B cell (primary cell): ENCODE data around the gene TBX21. TPM values are rescaled to one million over a fixed set of nuclear protein-coding genes. Genes with fewer than 3 reads are reported as not detected.

ENCODE experiments used
- ATAC-seq: fragments of 200-7000 bp; cut with Tn5 transposase; one replicate; pipeline ENCODE4 v1.10.0; 2021; ENCODE audit warnings: low read depth, mild to moderate bottlenecking, moderate number of reproducible peaks, moderate library complexity
- CTCF ChIA-PET: fragments of 350-600 bp; sonication (Branson Sonifier 250); formaldehyde crosslinking; loops from one replicate; lab custom pipeline; 2021; ENCODE audit warnings: antibody characterized with exemption, inconsistent platforms; lab: Charles Lee
- POLR2A ChIA-PET: fragments of 350-600 bp; sonication (Branson Sonifier 250); formaldehyde crosslinking; loops from one replicate; lab custom pipeline; 2021; ENCODE audit warnings: antibody characterized with exemption; lab: Charles Lee
- DNase-seq: peaks from one replicate; pipeline ENCODE4 v3.0.0; 2013
- H2AFZ ChIP-seq: 2 replicates; pipeline ENCODE4 v1.6.1; 2012; ENCODE audit warnings: mild to moderate bottlenecking, low read depth, low read length; ENCODE audit not compliant: insufficient read depth, poor library complexity, severe bottlenecking
- H3K27ac ChIP-seq, 2 donors: 1 replicate in 1 of 2; 2 replicates in 1 of 2; pipeline ENCODE4 v1.5.1; 2012 to 2013; ENCODE audit warnings: low read length in 2 of 2, mild to moderate bottlenecking in 2 of 2, moderate library complexity in 1 of 2
- H3K27me3 ChIP-seq, 4 experiments: fragments of 200-600 bp in 1 of 4; sonication (generic) in 1 of 4; replicated peaks in 1 of 4; 1 replicate in 2 of 4; 2 replicates in 2 of 4; pipeline versions ENCODE4 v1.6.1 to v1.7.0; 2013 to 2016; ENCODE audit warnings: low read length in 3 of 4, mild to moderate bottlenecking in 2 of 4, mixed read lengths in 1 of 4, moderate library complexity in 1 of 4; ENCODE audit not compliant: insufficient read depth in 4 of 4, control insufficient read depth in 3 of 4; ENCODE audit errors: control extremely low read depth in 1 of 4
- H3K36me3 ChIP-seq, 2 experiments: replicated peaks in 1 of 2; 1 replicate in 1 of 2; 2 replicates in 1 of 2; pipeline versions ENCODE4 v1.6.1 to v1.7.1; 2013; ENCODE audit warnings: low read length in 1 of 2; ENCODE audit not compliant: insufficient read depth in 2 of 2, control insufficient read depth in 1 of 2; ENCODE audit errors: control extremely low read depth in 1 of 2, extremely low read depth in 1 of 2
- H3K4me1 ChIP-seq, 2 donors: fragments of 200-600 bp in 1 of 2; sonication (generic) in 1 of 2; 1 replicate in 1 of 2; 2 replicates in 1 of 2; pipeline versions ENCODE4 v1.5.1 to v1.6.1; 2013 to 2017; ENCODE audit warnings: low read length in 2 of 2; ENCODE audit not compliant: control insufficient read depth in 2 of 2, insufficient read depth in 2 of 2
- H3K4me2 ChIP-seq: replicated peaks from 2 replicates; pipeline ENCODE3; 2012; ENCODE audit warnings: mild to moderate bottlenecking, low read depth, low read length; ENCODE audit not compliant: poor library complexity, severe bottlenecking
- H3K4me3 ChIP-seq, 5 experiments: fragments of 200-600 bp in 1 of 5; sonication (generic) in 1 of 5; 1 replicate in 3 of 5; 2 replicates in 2 of 5; pipeline versions ENCODE4 v1.5.1 to v1.7.0; 2011 to 2016; ENCODE audit warnings: low read length in 4 of 5, mild to moderate bottlenecking in 4 of 5, low read depth in 2 of 5, control low read depth in 1 of 5, moderate library complexity in 1 of 5; ENCODE audit not compliant: insufficient read depth in 1 of 5; ENCODE audit errors: control extremely low read depth in 1 of 5, extremely low read depth in 1 of 5
- H3K79me2 ChIP-seq: fragments of 200-600 bp; sonication (generic); one replicate; pipeline ENCODE4 v1.6.0; 2016; ENCODE audit warnings: low read length; ENCODE audit not compliant: control insufficient read depth, insufficient read depth
- H3K9ac ChIP-seq: fragments of 200-600 bp; sonication (generic); 2 replicates; pipeline ENCODE4 v1.6.1; 2017; ENCODE audit warnings: mild to moderate bottlenecking, low read length, moderate library complexity
- H3K9me3 ChIP-seq, 3 donors: one replicate each; pipeline versions ENCODE4 v1.6.1 to v1.7.1; 2013; ENCODE audit warnings: low read length in 2 of 3; ENCODE audit not compliant: control insufficient read depth in 2 of 3, insufficient read depth in 1 of 3; ENCODE audit errors: control extremely low read depth in 1 of 3
- H4K20me1 ChIP-seq: 2 replicates; pipeline ENCODE4 v1.6.0; 2012; ENCODE audit warnings: mild to moderate bottlenecking, low read length; ENCODE audit not compliant: insufficient read depth, control insufficient read depth, poor library complexity, severe bottlenecking
- H3K27ac Mint-ChIP-seq: one replicate; pipeline ENCODE4 v1.8.0; 2021; ENCODE audit warnings: mixed read lengths
- H3K27me3 Mint-ChIP-seq: one replicate; pipeline ENCODE4 v1.8.0; 2021; ENCODE audit warnings: mixed read lengths
- H3K4me1 Mint-ChIP-seq: one replicate; pipeline ENCODE4 v1.8.0; 2021; ENCODE audit warnings: mixed read lengths
- H3K4me3 Mint-ChIP-seq: one replicate; pipeline ENCODE4 v1.8.0; 2021; ENCODE audit warnings: mixed read lengths
- H3K9me3 Mint-ChIP-seq: one replicate; pipeline ENCODE4 v1.8.0; 2022; ENCODE audit warnings: mixed read lengths; ENCODE audit not compliant: insufficient read depth
- EZH2 ChIP-seq: IDR thresholded peaks from 2 replicates; pipeline ENCODE4 v1.6.1; 2012; ENCODE audit warnings: borderline replicate concordance, low read depth, mild to moderate bottlenecking, moderate library complexity, low read length; ENCODE audit not compliant: insufficient read depth, poor library complexity, severe bottlenecking
- WGBS: methylation state at CpG from one replicate; pipeline ENCODE4 v1.1.5; 2013; ENCODE audit warnings: missing lambda C conversion rate; ENCODE audit not compliant: insufficient coverage; 5-methylcytosine and 5-hydroxymethylcytosine counted together
- intact Hi-C: fragments of 100-400 bp; cut with micrococcal nuclease; formaldehyde crosslinking; loops from one replicate; pipeline ENCODE4 v1.10.0; 2022
- polyA plus RNA-seq: library from polyadenylated mRNA; depleted of rRNA; stranded (reverse); fragments of >200 nt; gene quantifications from 2 replicates; pipeline ENCODE4 v1.2.3, GENCODE V29; 2012
- total RNA-seq, 2 donors: library from RNA; stranded (reverse); fragments of 120-200 nt in 1 of 2; gene quantifications; 1 replicate in 1 of 2; 2 replicates in 1 of 2; pipeline versions ENCODE4 v1.2.3 to v1.2.4, GENCODE V29; 2013 to 2022
- TF ChIP-seq, protein P1 (sequence below): fragments of 200-600 bp; IDR thresholded peaks from one replicate; pipeline ENCODE4 v1.8.0; 2022; ENCODE audit warnings: antibody characterized with exemption, mild to moderate bottlenecking

TBX21 gene
- total and polyA plus RNA-seq, 2 donors (not counting 1 experiment from before 2014, with no cell fraction given): 10.8 TPM

DNA sequence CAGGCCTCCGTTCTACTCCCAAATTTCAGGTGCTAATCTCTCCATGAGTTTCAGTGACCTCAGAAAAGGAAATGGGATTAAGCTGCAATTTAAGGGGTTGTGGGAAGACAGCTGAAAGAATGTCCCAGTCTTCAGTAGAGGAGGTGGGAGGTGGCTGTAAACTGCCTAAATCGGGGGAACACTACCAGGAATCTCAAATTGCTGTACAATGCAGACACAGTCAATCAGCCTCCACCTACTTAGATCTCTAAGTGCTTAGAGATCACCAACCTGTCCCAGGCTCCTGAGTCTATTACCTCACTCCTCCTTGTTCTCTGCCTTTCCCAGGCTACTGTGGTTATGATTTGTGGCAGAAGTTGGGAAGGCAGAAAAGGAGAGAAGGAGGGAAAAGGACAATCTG lies 8.3 kb upstream of the TBX21 start:
- intact Hi-C loops: no loop called here
- DNase-seq: no peak
- peaks cover 21% of the 10 kb centered on the region for H3K4me1 Mint-ChIP-seq
- H3K4me3 Mint-ChIP-seq: no peak overlapping the region
- Histone ChIP-seq H3K4me1 (peaks cover 16 to 28% of the 10 kb centered on the region in 2 donors), H3K9me3 (no peaks in the 10 kb centered on the region), H3K4me2 (no peak overlapping the region), H3K36me3 (no peaks in the 10 kb centered on the region), H4K20me1 (no peaks in the 10 kb centered on the region), H3K79me2 (no peaks in the 10 kb centered on the region), H3K27me3 (peaks cover 0 to 31% (median 12%) of the 10 kb centered on the region in 4 experiments), H3K9ac (no peak overlapping the region), H2AFZ (no peak overlapping the region), H3K27ac (no peak overlapping the region), H3K4me3 (no peak overlapping the region)
- POLR2A ChIA-PET: no interaction called here
- peaks cover 34% of the 10 kb centered on the region for H3K27me3 Mint-ChIP-seq
- no CpG with 5 or more reads among the region's 2 CpGs for WGBS
- H3K27ac Mint-ChIP-seq: no peak overlapping the region
- CTCF ChIA-PET: no interaction called here
- no peak for TF ChIP-seq EZH2
- TF ChIP-seq, protein P1, sequence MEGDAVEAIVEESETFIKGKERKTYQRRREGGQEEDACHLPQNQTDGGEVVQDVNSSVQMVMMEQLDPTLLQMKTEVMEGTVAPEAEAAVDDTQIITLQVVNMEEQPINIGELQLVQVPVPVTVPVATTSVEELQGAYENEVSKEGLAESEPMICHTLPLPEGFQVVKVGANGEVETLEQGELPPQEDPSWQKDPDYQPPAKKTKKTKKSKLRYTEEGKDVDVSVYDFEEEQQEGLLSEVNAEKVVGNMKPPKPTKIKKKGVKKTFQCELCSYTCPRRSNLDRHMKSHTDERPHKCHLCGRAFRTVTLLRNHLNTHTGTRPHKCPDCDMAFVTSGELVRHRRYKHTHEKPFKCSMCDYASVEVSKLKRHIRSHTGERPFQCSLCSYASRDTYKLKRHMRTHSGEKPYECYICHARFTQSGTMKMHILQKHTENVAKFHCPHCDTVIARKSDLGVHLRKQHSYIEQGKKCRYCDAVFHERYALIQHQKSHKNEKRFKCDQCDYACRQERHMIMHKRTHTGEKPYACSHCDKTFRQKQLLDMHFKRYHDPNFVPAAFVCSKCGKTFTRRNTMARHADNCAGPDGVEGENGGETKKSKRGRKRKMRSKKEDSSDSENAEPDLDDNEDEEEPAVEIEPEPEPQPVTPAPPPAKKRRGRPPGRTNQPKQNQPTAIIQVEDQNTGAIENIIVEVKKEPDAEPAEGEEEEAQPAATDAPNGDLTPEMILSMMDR: no peak
- no peak for ATAC-seq
- no peaks in the 10 kb centered on the region for H3K9me3 Mint-ChIP-seq

- CTCF ChIA-PET: interaction anchor here (1.1 kb wide), 1 partner anchor 18 kb away, joined by 4 read pairs; no protein-coding TSS in a partner anchor
- Histone ChIP-seq H3K4me3 (no peak overlapping the region), H3K4me2 (no peak overlapping the region), H3K4me1 (peaks cover 14 to 19% of the 10 kb centered on the region in 2 donors), H3K79me2 (no peaks in the 10 kb centered on the region), H3K36me3 (no peaks in the 10 kb centered on the region), H4K20me1 (no peaks in the 10 kb centered on the region), H2AFZ (no peak overlapping the region), H3K9ac (no peak overlapping the region), H3K27me3 (peaks cover 0 to 31% (median 11%) of the 10 kb centered on the region in 4 experiments), H3K27ac (no peak overlapping the region), H3K9me3 (no peaks in the 10 kb centered on the region)
- Mint-ChIP-seq H3K27me3 (peaks cover 34% of the 10 kb centered on the region), H3K9me3 (no peaks in the 10 kb centered on the region), H3K4me3 (no peak overlapping the region), H3K4me1 (peaks cover 13% of the 10 kb centered on the region), H3K27ac (no peak overlapping the region)
- intact Hi-C loops: no loop called here
- POLR2A ChIA-PET: no interaction called here
- no peak for ATAC-seq
- TF ChIP-seq, protein P1: no peak
- no peak for TF ChIP-seq EZH2
- WGBS: 85% methylated on average over 11 of the region's 13 CpGs
- no peak for DNase-seq
Measured at GRCh38 chr17:47725446-47726111, 7.5 kb upstream of the TBX21 start.
